IMR-90 (cell line): ENCODE data around the gene MAN1A2. TPM values are rescaled to one million over a fixed set of nuclear protein-coding genes. Genes with fewer than 3 reads are reported as not detected.

Experiments used
- ATAC-seq: fragments of 200-7000 bp; cut with Tn5 transposase; 2 replicates; pipeline ENCODE4 v1.9.1; 2020; ENCODE audit warnings: low read depth, mild to moderate bottlenecking, moderate library complexity
- BruUV-seq: library from RNA; stranded (reverse); fragments of 400-500 nt; replicated peaks from 2 replicates; lab custom pipeline; 2021; lab: Mats Ljungman, UMichigan
- CTCF ChIA-PET: fragments of 300-600 bp; formaldehyde crosslinking; extraction: SDS; loops from one replicate; lab custom pipeline; 2021; ENCODE audit warnings: antibody characterized with exemption; lab: Yijun Ruan, JAX
- POLR2A ChIA-PET: fragments of 300-600 bp; sonication (Branson Sonifier 250); formaldehyde crosslinking; loops from one replicate; lab custom pipeline; 2022; ENCODE audit warnings: antibody characterized with exemption; ENCODE audit not compliant: unreplicated experiment; lab: Charles Lee
- DNase-seq: peaks from one replicate; pipeline ENCODE4 v3.0.0; 2013
- H2AFZ ChIP-seq: replicated peaks from 2 replicates; pipeline ENCODE3; 2013; ENCODE audit warnings: low read length, mild to moderate bottlenecking; ENCODE audit not compliant: poor library complexity
- H2AK5ac ChIP-seq: 2 replicates; pipeline ENCODE4 v1.6.1; 2013; ENCODE audit warnings: low read depth, low read length, inconsistent platforms
- H2AK9ac ChIP-seq: replicated peaks from 2 replicates; pipeline ENCODE3; 2013; ENCODE audit warnings: mild to moderate bottlenecking, low read depth, low read length, moderate library complexity; ENCODE audit not compliant: poor library complexity
- H2BK120ac ChIP-seq: 2 replicates; pipeline ENCODE4 v1.6.1; 2013; ENCODE audit warnings: low read depth, low read length, inconsistent platforms
- H2BK15ac ChIP-seq: 3 replicates; pipeline ENCODE4 v1.6.1; 2013; ENCODE audit warnings: low read depth, low read length, inconsistent platforms
- H2BK20ac ChIP-seq: 2 replicates; pipeline ENCODE4 v1.6.1; 2013; ENCODE audit warnings: low read depth, mild to moderate bottlenecking, inconsistent platforms, low read length, moderate library complexity
- H2BK5ac ChIP-seq: 2 replicates; pipeline ENCODE4 v1.6.1; 2013; ENCODE audit warnings: mild to moderate bottlenecking, low read depth, low read length, inconsistent platforms; ENCODE audit not compliant: poor library complexity, severe bottlenecking
- H3K14ac ChIP-seq: replicated peaks from 2 replicates; pipeline ENCODE4 v1.6.1; 2013; ENCODE audit warnings: low read depth, low read length, inconsistent platforms
- H3K18ac ChIP-seq: 2 replicates; pipeline ENCODE4 v1.6.1; 2013; ENCODE audit warnings: low read depth, low read length, control low read depth
- H3K23ac ChIP-seq: 2 replicates; pipeline ENCODE4 v1.6.1; 2013; ENCODE audit warnings: low read depth, low read length, inconsistent platforms
- H3K27ac ChIP-seq: 2 replicates; pipeline ENCODE4 v1.5.1; 2013; ENCODE audit warnings: mild to moderate bottlenecking, control low read depth, low read length; ENCODE audit not compliant: insufficient read depth
- H3K27me3 ChIP-seq: 2 replicates; pipeline ENCODE4 v1.6.1; 2013; ENCODE audit warnings: low read length; ENCODE audit not compliant: control insufficient read depth, insufficient read depth
- H3K36me3 ChIP-seq: 2 replicates; pipeline ENCODE4 v1.6.1; 2013; ENCODE audit warnings: low read length, mixed read lengths; ENCODE audit not compliant: control insufficient read depth, insufficient read depth
- H3K4ac ChIP-seq: 2 replicates; pipeline ENCODE4 v1.6.1; 2013; ENCODE audit warnings: low read depth, low read length, inconsistent platforms
- H3K4me1 ChIP-seq: 2 replicates; pipeline ENCODE4 v1.6.1; 2013; ENCODE audit warnings: low read length, mixed read lengths; ENCODE audit not compliant: control insufficient read depth, insufficient read depth
- H3K4me2 ChIP-seq: 2 replicates; pipeline ENCODE4 v1.6.1; 2013; ENCODE audit warnings: low read depth, mild to moderate bottlenecking, control low read depth, low read length, moderate library complexity
- H3K4me3 ChIP-seq: 2 replicates; pipeline ENCODE4 v1.5.1; 2013; ENCODE audit warnings: low read depth, mild to moderate bottlenecking, control low read depth, low read length, moderate library complexity; ENCODE audit not compliant: insufficient read depth
- H3K56ac ChIP-seq: 2 replicates; pipeline ENCODE4 v1.6.1; 2013; ENCODE audit warnings: low read length, inconsistent platforms; ENCODE audit not compliant: insufficient read depth; ENCODE audit errors: extremely low read depth
- H3K79me1 ChIP-seq, 2 experiments: 2 replicates each; pipeline ENCODE4 v1.6.1; 2013; ENCODE audit warnings: low read length in 2 of 2, inconsistent platforms in 1 of 2, low read depth in 1 of 2
- H3K9ac ChIP-seq: 2 replicates; pipeline ENCODE4 v1.6.1; 2013; ENCODE audit warnings: low read depth, low read length, control low read depth
- H3K9me1 ChIP-seq: 2 replicates; pipeline ENCODE4 v1.6.1; 2013; ENCODE audit warnings: low read length, inconsistent platforms; ENCODE audit not compliant: insufficient read depth
- H3K9me3 ChIP-seq: 2 replicates; pipeline ENCODE4 v1.6.1; 2013; ENCODE audit warnings: low read length; ENCODE audit not compliant: control insufficient read depth, insufficient read depth
- H4K20me1 ChIP-seq: 2 replicates; pipeline ENCODE4 v1.6.1; 2013; ENCODE audit warnings: low read length, inconsistent platforms; ENCODE audit not compliant: insufficient read depth
- H4K5ac ChIP-seq: 2 replicates; pipeline ENCODE4 v1.6.1; 2013; ENCODE audit warnings: mild to moderate bottlenecking, low read depth, low read length, control low read depth
- H4K8ac ChIP-seq, 2 experiments: 2 replicates each; pipeline ENCODE4 v1.6.1; 2013; ENCODE audit warnings: low read depth in 2 of 2, low read length in 2 of 2, control low read depth in 1 of 2, inconsistent platforms in 1 of 2
- H4K91ac ChIP-seq: 2 replicates; pipeline ENCODE4 v1.6.1; 2013; ENCODE audit warnings: low read depth, low read length, inconsistent platforms; ENCODE audit not compliant: insufficient read depth
- BHLHE40 ChIP-seq: fragments of 150-350 bp; IDR thresholded peaks from 2 replicates; pipeline ENCODE4 v1.6.1; 2016; ENCODE audit warnings: mild to moderate bottlenecking, low read depth, low read length
- CEBPB ChIP-seq: IDR thresholded peaks from 2 replicates; pipeline ENCODE4 v1.6.1; 2012; ENCODE audit warnings: low read depth, low read length, improper control_type of control experiment
- CHD1 ChIP-seq: IDR thresholded peaks from 2 replicates; pipeline ENCODE4 v1.6.1; 2012; ENCODE audit warnings: low read depth, low read length, improper control_type of control experiment
- CTCF ChIP-seq: conservative IDR thresholded peaks from 2 replicates; pipeline ENCODE4 v1.5.1; 2012; ENCODE audit warnings: mild to moderate bottlenecking, low read depth, low read length, improper control_type of control experiment
- ELK1 ChIP-seq: fragments of 150-350 bp; IDR thresholded peaks from 2 replicates; pipeline ENCODE4 v1.6.1; 2016; ENCODE audit warnings: low read depth, mild to moderate bottlenecking, low read length, moderate library complexity, borderline replicate concordance
- FOS ChIP-seq: fragments of 150-350 bp; IDR thresholded peaks from 2 replicates; pipeline ENCODE4 v1.6.1; 2016; ENCODE audit warnings: low read depth, low read length
- MAFK ChIP-seq: IDR thresholded peaks from 2 replicates; pipeline ENCODE4 v1.6.1; 2012; ENCODE audit warnings: low read depth, low read length, improper control_type of control experiment
- MAZ ChIP-seq: IDR thresholded peaks from 2 replicates; pipeline ENCODE4 v1.6.1; 2012; ENCODE audit warnings: low read depth, mild to moderate bottlenecking, low read length, improper control_type of control experiment, moderate library complexity, borderline replicate concordance
- MXI1 ChIP-seq: IDR thresholded peaks from 2 replicates; pipeline ENCODE4 v1.6.1; 2012; ENCODE audit warnings: low read depth, mild to moderate bottlenecking, low read length, moderate library complexity, borderline replicate concordance
- NFE2L2 ChIP-seq: fragments of 150-350 bp; IDR thresholded peaks from 2 replicates; pipeline ENCODE4 v1.6.1; 2016; ENCODE audit warnings: low read depth, mild to moderate bottlenecking, low read length
- POLR2A ChIP-seq: IDR thresholded peaks from 2 replicates; pipeline ENCODE4 v1.6.1; 2012; ENCODE audit warnings: mild to moderate bottlenecking, low read depth, low read length
- RAD21 ChIP-seq: IDR thresholded peaks from 2 replicates; pipeline ENCODE4 v1.6.1; 2012; ENCODE audit warnings: low read length, improper control_type of control experiment
- RCOR1 ChIP-seq: IDR thresholded peaks from 2 replicates; pipeline ENCODE4 v1.6.1; 2012; ENCODE audit warnings: mild to moderate bottlenecking, low read length, improper control_type of control experiment; ENCODE audit not compliant: insufficient replicate concordance
- RFX5 ChIP-seq: IDR thresholded peaks from 2 replicates; pipeline ENCODE4 v1.8.0; 2012; ENCODE audit warnings: low read depth, mild to moderate bottlenecking, low read length, moderate library complexity
- SMC3 ChIP-seq: fragments of 150-350 bp; IDR thresholded peaks from 2 replicates; pipeline ENCODE4 v1.6.1; 2016; ENCODE audit warnings: low read depth, mild to moderate bottlenecking, antibody characterized with exemption, low read length, moderate library complexity
- USF2 ChIP-seq: fragments of 150-350 bp; IDR thresholded peaks from 2 replicates; pipeline ENCODE4 v1.6.1; 2017; ENCODE audit warnings: mild to moderate bottlenecking, antibody characterized with exemption, low read length, low read depth
- WGBS, 2 experiments: methylation state at CpG; one replicate each; pipeline versions ENCODE4 v1.1.5 to v1.1.7; 2013; ENCODE audit warnings: missing lambda C conversion rate in 2 of 2; ENCODE audit not compliant: insufficient read length in 1 of 2; ENCODE audit errors: extremely low coverage in 2 of 2; 5-methylcytosine and 5-hydroxymethylcytosine counted together
- dilution Hi-C: fragments of 300-500 bp; cut with HindIII; formaldehyde crosslinking; loops from one replicate; pipeline ENCODE4 v1.14.3; 2018; ENCODE audit warnings: low sequenced_read_pairs; ENCODE audit not compliant: unreplicated experiment
- in situ Hi-C: fragments of 300-500 bp; cut with MboI; formaldehyde crosslinking; loops from 3 replicates; pipeline ENCODE4 v1.14.3; 2019; ENCODE audit warnings: low sequenced_read_pairs, inconsistent platforms, mixed read lengths
- intact Hi-C: fragments of 100-400 bp; cut with micrococcal nuclease; formaldehyde crosslinking; loops from 2 replicates; pipeline ENCODE4 v1.10.0; 2022
- polyA plus RNA-seq, 3 experiments: library from polyadenylated mRNA; depleted of rRNA; stranded (reverse); fragments of >200 nt; gene quantifications; 2 replicates each; pipeline ENCODE4 v1.2.3, GENCODE V29; 2012; ENCODE audit warnings: low replicate concordance in 1 of 3
- total RNA-seq: library from RNA; depleted of rRNA; stranded (reverse); fragments of >200 nt; gene quantifications from 2 replicates; pipeline ENCODE4 v1.2.3, GENCODE V29; 2012

MAN1A2 gene
- total and polyA plus RNA-seq, 2 of the 4 experiments (the other 2 are of a cell fraction): 12.4 to 29.4 TPM

GRCh38 chr1:117363571-117364048, 3.6 kb upstream of the MAN1A2 start:
- TF ChIP-seq RAD21 (no peak), POLR2A (no peak), USF2 (no peak), NFE2L2 (no peak), MAZ (no peak), CHD1 (no peak), FOS (no peak), SMC3 (no peak), RFX5 (no peak), CEBPB (no peak), BHLHE40 (no peak), MAFK (no peak), MXI1 (no peak), RCOR1 (no peak), CTCF (no peak), ELK1 (no peak)
- in situ Hi-C loops: loop anchor here (25.0 kb wide), 1 partner anchor 399 kb away; no protein-coding TSS in a partner anchor

More at GRCh38 chr1:117363571-117364048, 3.6 kb upstream of the MAN1A2 start:
- Histone ChIP-seq H3K9ac (no peak overlapping the region), H3K27me3 (no peaks in the 10 kb centered on the region), H2AFZ (no peak overlapping the region), H4K8ac (no peak overlapping the region), H3K56ac (no peak overlapping the region), H2BK20ac (no peak overlapping the region), H4K91ac (no peak overlapping the region), H2AK5ac (no peak overlapping the region), H3K14ac (no peak overlapping the region), H4K5ac (no peak overlapping the region), H3K36me3 (no peaks in the 10 kb centered on the region), H3K4me1 (peaks cover 4% of the 10 kb centered on the region), H3K4me2 (no peak overlapping the region), H4K20me1 (peaks cover 1% of the 10 kb centered on the region; the same call in 1 of the 2 replicates), H2BK15ac (no peak overlapping the region), H3K4me3 (no peak overlapping the region), H3K9me1 (no peaks in the 10 kb centered on the region), H3K18ac (no peak overlapping the region), H3K23ac (no peak overlapping the region), H3K4ac (no peak overlapping the region), H2BK120ac (no peak overlapping the region), H3K27ac (no peak overlapping the region), H3K9me3 (no peaks in the 10 kb centered on the region), H2AK9ac (no peak overlapping the region), H3K79me1 (peaks cover 0 to 20% of the 10 kb centered on the region in 2 experiments; a peak in 2 of 4 replicates), H2BK5ac (no peak overlapping the region)
- intact Hi-C loops: loop anchor here (10.0 kb wide), 2 partner anchors 219 to 391 kb away; no protein-coding TSS in a partner anchor
- ATAC-seq: no peak
- 90% methylated on average over 5 of the region's 6 CpGs; no CpG with 5 or more reads in 1 of the 2 experiments for WGBS, 2 experiments
- POLR2A ChIA-PET: no interaction called here
- no peak for DNase-seq
- BruUV-seq: no TSS peak
- dilution Hi-C loops: no loop called here
- CTCF ChIA-PET: no interaction called here
